Neural cell (in vitro differentiated cells): ENCODE results near the gene STAT4.

Source experiments
- CTCF ChIP-seq: fragments of 450-650 bp; IDR thresholded peaks from 2 replicates; pipeline ENCODE4 v1.5.1; 2014; ENCODE audit warnings: antibody characterized with exemption, mild to moderate bottlenecking, moderate library complexity; ENCODE audit not compliant: poor library complexity, severe bottlenecking
- EP300 ChIP-seq: fragments of 450-650 bp; conservative IDR thresholded peaks from 2 replicates; pipeline ENCODE4 v1.6.1; 2014; ENCODE audit warnings: antibody characterized with exemption, mild to moderate bottlenecking, moderate library complexity; ENCODE audit not compliant: poor library complexity, severe bottlenecking
- EZH2 ChIP-seq: fragments of 200-600, 300-800 bp; shearing (Covaris generic), sonication (generic); IDR thresholded peaks from 2 replicates; pipeline ENCODE4 v1.6.1; 2014; ENCODE audit warnings: antibody characterized with exemption, low read length, borderline replicate concordance, mild to moderate bottlenecking; ENCODE audit not compliant: insufficient read depth, poor library complexity, severe bottlenecking
- POLR2AphosphoS5 ChIP-seq: IDR thresholded peaks from 2 replicates; pipeline ENCODE4 v1.6.1; 2012
- SMC3 ChIP-seq: fragments of 450-650 bp; conservative IDR thresholded peaks from 2 replicates; pipeline ENCODE4 v1.6.1; 2014; ENCODE audit warnings: antibody characterized with exemption, mild to moderate bottlenecking, moderate library complexity; ENCODE audit not compliant: poor library complexity
- TAF1 ChIP-seq: IDR thresholded peaks from 2 replicates; pipeline ENCODE4 v1.6.1; 2012; ENCODE audit warnings: low read depth
- TF ChIP-seq, protein P1 (sequence below): IDR thresholded peaks from 2 replicates; pipeline ENCODE4 v1.6.1; 2012; ENCODE audit warnings: borderline replicate concordance

- TF ChIP-seq CTCF: no peak
- no peak for TF ChIP-seq EZH2
- no peak for TF ChIP-seq POLR2AphosphoS5
- TF ChIP-seq, protein P1, sequence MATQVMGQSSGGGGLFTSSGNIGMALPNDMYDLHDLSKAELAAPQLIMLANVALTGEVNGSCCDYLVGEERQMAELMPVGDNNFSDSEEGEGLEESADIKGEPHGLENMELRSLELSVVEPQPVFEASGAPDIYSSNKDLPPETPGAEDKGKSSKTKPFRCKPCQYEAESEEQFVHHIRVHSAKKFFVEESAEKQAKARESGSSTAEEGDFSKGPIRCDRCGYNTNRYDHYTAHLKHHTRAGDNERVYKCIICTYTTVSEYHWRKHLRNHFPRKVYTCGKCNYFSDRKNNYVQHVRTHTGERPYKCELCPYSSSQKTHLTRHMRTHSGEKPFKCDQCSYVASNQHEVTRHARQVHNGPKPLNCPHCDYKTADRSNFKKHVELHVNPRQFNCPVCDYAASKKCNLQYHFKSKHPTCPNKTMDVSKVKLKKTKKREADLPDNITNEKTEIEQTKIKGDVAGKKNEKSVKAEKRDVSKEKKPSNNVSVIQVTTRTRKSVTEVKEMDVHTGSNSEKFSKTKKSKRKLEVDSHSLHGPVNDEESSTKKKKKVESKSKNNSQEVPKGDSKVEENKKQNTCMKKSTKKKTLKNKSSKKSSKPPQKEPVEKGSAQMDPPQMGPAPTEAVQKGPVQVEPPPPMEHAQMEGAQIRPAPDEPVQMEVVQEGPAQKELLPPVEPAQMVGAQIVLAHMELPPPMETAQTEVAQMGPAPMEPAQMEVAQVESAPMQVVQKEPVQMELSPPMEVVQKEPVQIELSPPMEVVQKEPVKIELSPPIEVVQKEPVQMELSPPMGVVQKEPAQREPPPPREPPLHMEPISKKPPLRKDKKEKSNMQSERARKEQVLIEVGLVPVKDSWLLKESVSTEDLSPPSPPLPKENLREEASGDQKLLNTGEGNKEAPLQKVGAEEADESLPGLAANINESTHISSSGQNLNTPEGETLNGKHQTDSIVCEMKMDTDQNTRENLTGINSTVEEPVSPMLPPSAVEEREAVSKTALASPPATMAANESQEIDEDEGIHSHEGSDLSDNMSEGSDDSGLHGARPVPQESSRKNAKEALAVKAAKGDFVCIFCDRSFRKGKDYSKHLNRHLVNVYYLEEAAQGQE: no peak
- TF ChIP-seq EP300: no peak
- TF ChIP-seq TAF1: no peak
- TF ChIP-seq SMC3: no peak
These were observed 64.1 kb downstream of the STAT4 start for GRCh38 chr2:191086706-191087105.
